WERI-Rb-1 (cell line): ENCODE results near the gene HDC.

Experiments
- DNase-seq: peaks from one replicate; pipeline ENCODE4 v3.0.0-alpha.2; 2020
- H3K27ac ChIP-seq: fragments of 250-450 bp; sonication (Bioruptor Pico); 2 replicates; pipeline ENCODE4 v1.5.1; 2020; ENCODE audit warnings: mild to moderate bottlenecking, moderate library complexity
- H3K27me3 ChIP-seq: fragments of 250-450 bp; sonication (Bioruptor Pico); 2 replicates; pipeline ENCODE4 v1.5.1; 2021; ENCODE audit warnings: mild to moderate bottlenecking, low read depth, moderate library complexity; ENCODE audit not compliant: insufficient read depth, severe bottlenecking
- H3K36me3 ChIP-seq: fragments of 250-450 bp; sonication (Bioruptor Pico); 2 replicates; pipeline ENCODE4 v1.5.1; 2020; ENCODE audit warnings: mild to moderate bottlenecking, moderate library complexity
- H3K4me3 ChIP-seq: 2 replicates; pipeline ENCODE4 v1.5.1; 2011; ENCODE audit warnings: low read depth, mild to moderate bottlenecking, control low read depth, low read length
- H3K9me3 ChIP-seq: fragments of 250-450 bp; sonication (Bioruptor Pico); 2 replicates; pipeline ENCODE4 v1.5.1; 2021; ENCODE audit warnings: mild to moderate bottlenecking, moderate library complexity; ENCODE audit not compliant: severe bottlenecking
- CTCF ChIP-seq: IDR thresholded peaks from 2 replicates; pipeline ENCODE4 v1.5.1; 2011; ENCODE audit warnings: low read depth, mild to moderate bottlenecking, control low read depth, inconsistent platforms, low read length

HDC gene

GRCh38 chr15:50247819-50248655 lies 17.5 kb downstream of the HDC start:
- no peaks in the 10 kb centered on the region for H3K27me3 ChIP-seq
- no peak for DNase-seq
- H3K9me3 ChIP-seq = no peaks in the 10 kb centered on the region
- TF ChIP-seq CTCF = no peak
- H3K4me3 ChIP-seq = no peak overlapping the region
- H3K27ac ChIP-seq = no peak overlapping the region
- no peaks in the 10 kb centered on the region for H3K36me3 ChIP-seq

- H3K36me3 ChIP-seq = no peaks in the 10 kb centered on the region
- no peak for DNase-seq
- no peaks in the 10 kb centered on the region for H3K27me3 ChIP-seq
- no peaks in the 10 kb centered on the region for H3K9me3 ChIP-seq
- TF ChIP-seq CTCF = no peak
- H3K27ac ChIP-seq = peak overlapping the region; percentile 32
- no peak overlapping the region for H3K4me3 ChIP-seq
These were observed 18.9 kb downstream of the HDC start for GRCh38 chr15:50246631-50247030.

GRCh38 chr15:50244959-50245624 lies 20.4 kb downstream of the HDC start:
- no peak for TF ChIP-seq CTCF
- Histone ChIP-seq H3K36me3 (no peaks in the 10 kb centered on the region), H3K9me3 (no peaks in the 10 kb centered on the region), H3K27me3 (no peaks in the 10 kb centered on the region), H3K4me3 (no peak overlapping the region), H3K27ac (no peak overlapping the region)
- no peak for DNase-seq

GRCh38 chr15:50244153-50244552 lies 21.4 kb downstream of the HDC start:
- Histone ChIP-seq H3K27ac (no peak overlapping the region), H3K27me3 (no peaks in the 10 kb centered on the region), H3K36me3 (no peaks in the 10 kb centered on the region), H3K4me3 (no peak overlapping the region), H3K9me3 (no peaks in the 10 kb centered on the region)
- TF ChIP-seq CTCF = no peak
- DNase-seq = no peak

GRCh38 chr15:50241684-50242450 lies 23.7 kb downstream of the HDC start:
- Histone ChIP-seq H3K9me3 (no peaks in the 10 kb centered on the region), H3K4me3 (no peak overlapping the region), H3K27me3 (no peaks in the 10 kb centered on the region), H3K36me3 (no peaks in the 10 kb centered on the region), H3K27ac (no peak overlapping the region)
- TF ChIP-seq CTCF = peak; percentile 27; the same call in 1 of the 2 replicates
- no peak for DNase-seq
